SK-N-SH (cell line): ENCODE data around the gene PLEKHH1.

ENCODE experiments used
- EP300 ChIP-seq, 2 experiments: IDR thresholded peaks; 2 replicates each; pipeline versions ENCODE4 v1.4.0 to v1.6.1; 2012; ENCODE audit warnings: borderline replicate concordance in 1 of 2, low read depth in 1 of 2, low read length in 1 of 2
- EZH2phosphoT487 ChIP-seq: fragments of 200-600 bp; sonication (generic); IDR thresholded peaks from 2 replicates; pipeline ENCODE4 v1.6.1; 2017; ENCODE audit warnings: low read depth, mixed run types, mild to moderate bottlenecking, antibody characterized with exemption, moderate library complexity, borderline replicate concordance
- JUND ChIP-seq: IDR thresholded peaks from 2 replicates; pipeline ENCODE4 v1.4.0; 2012
- MXI1 ChIP-seq: IDR thresholded peaks from 2 replicates; pipeline ENCODE4 v1.6.1; 2012; ENCODE audit warnings: mild to moderate bottlenecking, low read depth, low read length, improper control_type of control experiment
- NRF1 ChIP-seq: IDR thresholded peaks from 2 replicates; pipeline ENCODE4 v1.6.1; 2012; ENCODE audit warnings: low read depth, mild to moderate bottlenecking, low read length
- RAD21 ChIP-seq: IDR thresholded peaks from 2 replicates; pipeline ENCODE4 v1.6.1; 2012; ENCODE audit warnings: mild to moderate bottlenecking, low read length
- RCOR1 ChIP-seq: fragments of 150-350 bp; IDR thresholded peaks from 2 replicates; pipeline ENCODE4 v1.6.1; 2017; ENCODE audit warnings: antibody characterized with exemption, low read length
- RFX5 ChIP-seq: IDR thresholded peaks from 2 replicates; pipeline ENCODE4 v1.6.1; 2012; ENCODE audit warnings: mild to moderate bottlenecking, improper control_type of control experiment, low read length
- TAF1 ChIP-seq: IDR thresholded peaks from 2 replicates; pipeline ENCODE4 v1.6.1; 2012; ENCODE audit warnings: low read depth, mild to moderate bottlenecking, low read length, moderate library complexity, borderline replicate concordance
- TCF12 ChIP-seq: IDR thresholded peaks from 2 replicates; pipeline ENCODE4 v1.4.0; 2012
- TEAD4 ChIP-seq: IDR thresholded peaks from 2 replicates; pipeline ENCODE4 v1.4.0; 2012; ENCODE audit warnings: mild to moderate bottlenecking, borderline replicate concordance; ENCODE audit not compliant: insufficient read depth
- TF ChIP-seq, protein P1 (sequence below): fragments of 200-600 bp; sonication (generic); IDR thresholded peaks from 2 replicates; pipeline ENCODE4 v1.6.1; 2017; ENCODE audit warnings: antibody characterized with exemption, mild to moderate bottlenecking, moderate library complexity
- TF ChIP-seq, protein P2 (sequence below): IDR thresholded peaks from 2 replicates; pipeline ENCODE4 v1.4.0; 2012; ENCODE audit warnings: low read depth, borderline replicate concordance
- TF ChIP-seq, protein P3 (sequence below): IDR thresholded peaks from 2 replicates; pipeline ENCODE4 v1.4.0; 2012; ENCODE audit warnings: low read depth

DNA sequence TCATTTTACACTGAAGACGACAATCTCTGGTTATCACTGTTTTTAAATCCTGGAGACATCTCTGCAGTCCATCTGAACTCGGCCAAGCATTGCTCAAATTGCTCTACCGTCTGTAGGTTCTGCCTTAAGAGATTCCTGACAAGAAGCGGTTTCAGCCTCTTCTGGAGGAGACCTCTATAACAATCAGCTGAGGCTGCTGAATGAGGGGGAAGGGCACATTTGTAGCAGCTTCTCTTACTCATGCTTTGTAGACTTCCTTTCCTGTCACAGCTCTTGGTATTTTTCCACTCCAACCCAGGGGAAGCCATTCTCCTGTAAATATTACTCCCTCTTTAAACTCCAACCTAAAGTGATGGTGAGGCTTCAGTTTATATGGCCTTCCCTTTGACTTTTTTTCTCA, 89.6 kb downstream of the PLEKHH1 start:
- TF ChIP-seq JUND: peak; percentile 18; the same call in 1 of the 2 replicates
- TF ChIP-seq EZH2phosphoT487: no peak
- TF ChIP-seq, protein P1, sequence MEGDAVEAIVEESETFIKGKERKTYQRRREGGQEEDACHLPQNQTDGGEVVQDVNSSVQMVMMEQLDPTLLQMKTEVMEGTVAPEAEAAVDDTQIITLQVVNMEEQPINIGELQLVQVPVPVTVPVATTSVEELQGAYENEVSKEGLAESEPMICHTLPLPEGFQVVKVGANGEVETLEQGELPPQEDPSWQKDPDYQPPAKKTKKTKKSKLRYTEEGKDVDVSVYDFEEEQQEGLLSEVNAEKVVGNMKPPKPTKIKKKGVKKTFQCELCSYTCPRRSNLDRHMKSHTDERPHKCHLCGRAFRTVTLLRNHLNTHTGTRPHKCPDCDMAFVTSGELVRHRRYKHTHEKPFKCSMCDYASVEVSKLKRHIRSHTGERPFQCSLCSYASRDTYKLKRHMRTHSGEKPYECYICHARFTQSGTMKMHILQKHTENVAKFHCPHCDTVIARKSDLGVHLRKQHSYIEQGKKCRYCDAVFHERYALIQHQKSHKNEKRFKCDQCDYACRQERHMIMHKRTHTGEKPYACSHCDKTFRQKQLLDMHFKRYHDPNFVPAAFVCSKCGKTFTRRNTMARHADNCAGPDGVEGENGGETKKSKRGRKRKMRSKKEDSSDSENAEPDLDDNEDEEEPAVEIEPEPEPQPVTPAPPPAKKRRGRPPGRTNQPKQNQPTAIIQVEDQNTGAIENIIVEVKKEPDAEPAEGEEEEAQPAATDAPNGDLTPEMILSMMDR: no peak
- TF ChIP-seq TCF12: peak; percentile 7; the same call in 1 of the 2 replicates
- no peak for TF ChIP-seq TAF1
- no peak for TF ChIP-seq MXI1
- TF ChIP-seq RFX5: no peak
- TF ChIP-seq RAD21: no peak
- no peak for TF ChIP-seq RCOR1
- no peak for TF ChIP-seq NRF1
- no peak for TF ChIP-seq TEAD4
- TF ChIP-seq, protein P2, sequence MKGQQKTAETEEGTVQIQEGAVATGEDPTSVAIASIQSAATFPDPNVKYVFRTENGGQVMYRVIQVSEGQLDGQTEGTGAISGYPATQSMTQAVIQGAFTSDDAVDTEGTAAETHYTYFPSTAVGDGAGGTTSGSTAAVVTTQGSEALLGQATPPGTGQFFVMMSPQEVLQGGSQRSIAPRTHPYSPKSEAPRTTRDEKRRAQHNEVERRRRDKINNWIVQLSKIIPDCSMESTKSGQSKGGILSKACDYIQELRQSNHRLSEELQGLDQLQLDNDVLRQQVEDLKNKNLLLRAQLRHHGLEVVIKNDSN: no peak
- TF ChIP-seq EP300 (IDR thresholded peaks at IDR 0.05; ENCODE audit: borderline replicate concordance in 1 of 2, low read depth in 1 of 2, low read length in 1 of 2): no peak
- TF ChIP-seq, protein P3, sequence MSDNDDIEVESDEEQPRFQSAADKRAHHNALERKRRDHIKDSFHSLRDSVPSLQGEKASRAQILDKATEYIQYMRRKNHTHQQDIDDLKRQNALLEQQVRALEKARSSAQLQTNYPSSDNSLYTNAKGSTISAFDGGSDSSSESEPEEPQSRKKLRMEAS: peak; percentile 52; the same call in 1 of the 2 replicates
